Measurements from ENCODE around the gene TRPM6. TPM values are rescaled to one million over a fixed set of nuclear protein-coding genes. Genes with fewer than 3 reads are reported as not detected.
A peak's percentile ranks its signal among the peaks of the same experiment; 100 is the strongest.

TRPM6 gene
- total RNA-seq, 1 donor from 2014 or later = 1.2 TPM

GRCh38 chr9:74770508-74771261, 117.0 kb downstream of the TRPM6 start:
- peak; percentile 25 for DNase-seq

GRCh38 chr9:74765481-74765971, 122.2 kb downstream of the TRPM6 start:
- no peak for DNase-seq

- DNase-seq = no peak
Observed at GRCh38 chr9:74762950-74763349, 124.8 kb downstream of the TRPM6 start.

GRCh38 chr9:74760031-74760700, 127.6 kb downstream of the TRPM6 start:
- DNase-seq = no peak

GRCh38 chr9:74755999-74756398, 131.7 kb downstream of the TRPM6 start:
- no peak for DNase-seq

- no peak for DNase-seq
Observed at GRCh38 chr9:74755355-74755754, 132.4 kb downstream of the TRPM6 start.

- DNase-seq = no peak
Observed at GRCh38 chr9:74753650-74754049, 134.1 kb downstream of the TRPM6 start.

- DNase-seq = no peak
Observed at GRCh38 chr9:74748966-74749365, 138.8 kb downstream of the TRPM6 start.

GRCh38 chr9:74742792-74743730, 144.7 kb downstream of the TRPM6 start:
- DNase-seq = peak; percentile 58

GRCh38 chr9:74742191-74742790, 145.4 kb downstream of the TRPM6 start:
- DNase-seq = no peak

GRCh38 chr9:74736646-74737045, 151.1 kb downstream of the TRPM6 start:
- DNase-seq = no peak

GRCh38 chr9:74735761-74736160, 152.0 kb downstream of the TRPM6 start:
- DNase-seq = no peak

GRCh38 chr9:74729136-74729695, 158.5 kb downstream of the TRPM6 start:
- no peak for DNase-seq

GRCh38 chr9:74728176-74728575, 159.5 kb downstream of the TRPM6 start:
- DNase-seq = no peak

GRCh38 chr9:74726581-74726980, 161.1 kb downstream of the TRPM6 start:
- DNase-seq = no peak

- no peak for DNase-seq
Observed at GRCh38 chr9:74724317-74724716, 163.4 kb downstream of the TRPM6 start.

GRCh38 chr9:74721696-74722660, 165.7 kb downstream of the TRPM6 start:
- DNase-seq = no peak

- DNase-seq = no peak
Observed at GRCh38 chr9:74719306-74719705, 168.4 kb downstream of the TRPM6 start.

GRCh38 chr9:74718709-74719108, 169.0 kb downstream of the TRPM6 start:
- DNase-seq = no peak

GRCh38 chr9:74711341-74711740, 176.4 kb downstream of the TRPM6 start:
- no peak for DNase-seq

GRCh38 chr9:74697535-74697934, 190.2 kb downstream of the TRPM6 start:
- DNase-seq = no peak

All from dermis blood vessel endothelial cell (primary cell).